A549 (cell line): ENCODE results near the gene CCDC142. TPM values are rescaled to one million over a fixed set of nuclear protein-coding genes. Genes with fewer than 3 reads are reported as not detected.
"Not testable (repeated sequence)": the region's sequence is repeated elsewhere in the genome, so short reads cannot be mapped to it uniquely, and the experiment has no call there.

Source experiments
- ATAC-seq, 2 experiments: fragments of 200-7000 bp in 1 of 2; fragments of >200 bp in 1 of 2; cut with Nextera tagmentation in 1 of 2; cut with Tn5 transposase in 1 of 2; 3 replicates each; pipeline versions ENCODE4 v1.8.0 to v1.9.1; 2018 to 2020; ENCODE audit warnings: mild to moderate bottlenecking in 1 of 2, moderate library complexity in 1 of 2
- CTCF ChIA-PET: fragments of 300-600 bp; sonication (Branson Sonifier 250); formaldehyde crosslinking; extraction: SDS; loops from one replicate; lab custom pipeline; 2021; ENCODE audit warnings: antibody characterized with exemption, inconsistent platforms; lab: Yijun Ruan, JAX
- POLR2A ChIA-PET: fragments of 350-600 bp; formaldehyde crosslinking; extraction: SDS; loops from one replicate; lab custom pipeline; 2021; ENCODE audit warnings: antibody characterized with exemption, inconsistent platforms; lab: Yijun Ruan, JAX
- DNase-seq, 2 experiments: peaks; one replicate each; pipeline versions ENCODE4 v3.0.0 to v3.0.0-alpha.2; 2011 to 2016; ENCODE audit warnings: low read depth in 1 of 2, low spot score in 1 of 2
- FAIRE-seq: peaks from 2 replicates; lab custom pipeline; 2011; peaks lifted over from hg19 to GRCh38; lab: Jason Lieb, UNC
- H3K27ac ChIP-seq, 2 experiments: fragments of >200 bp; sonication (Bioruptor Twin); formaldehyde crosslinking; 3 replicates each; pipeline ENCODE4 v1.5.1; 2016 to 2017
- H3K4me1 ChIP-seq: fragments of >200 bp; sonication (Bioruptor Twin); formaldehyde crosslinking; 3 replicates; pipeline ENCODE4 v1.6.1; 2016
- H3K4me2 ChIP-seq: fragments of >200 bp; sonication (Bioruptor Twin); formaldehyde crosslinking; 3 replicates; pipeline ENCODE4 v1.6.1; 2016
- H3K4me3 ChIP-seq: fragments of >200 bp; sonication (Bioruptor Twin); formaldehyde crosslinking; 3 replicates; pipeline ENCODE4 v1.5.1; 2016
- H3K9me3 ChIP-seq: fragments of >200 bp; sonication (Bioruptor Twin); formaldehyde crosslinking; 3 replicates; pipeline ENCODE4 v1.6.1; 2016
- BHLHE40 ChIP-seq: IDR thresholded peaks from 2 replicates; pipeline ENCODE4 v1.6.1; 2012; ENCODE audit warnings: low read depth, low read length, inconsistent platforms
- CBX2 ChIP-seq: fragments of 200-600 bp; sonication (generic); IDR thresholded peaks from 2 replicates; pipeline ENCODE4 v1.6.1; 2016; ENCODE audit warnings: low read depth, mild to moderate bottlenecking, borderline replicate concordance
- CEBPB ChIP-seq, 2 experiments: fragments of >200 bp in 1 of 2; sonication (Bioruptor Twin) in 1 of 2; formaldehyde crosslinking in 1 of 2; IDR thresholded peaks; 2 replicates each; pipeline ENCODE4 v1.6.1; 2012 to 2016
- CHD2 ChIP-seq: fragments of 150-350 bp; IDR thresholded peaks from 2 replicates; pipeline ENCODE4 v1.6.1; 2014; ENCODE audit warnings: low read length; ENCODE audit not compliant: partially characterized antibody
- CHD4 ChIP-seq: fragments of 200-600 bp; sonication (generic); IDR thresholded peaks from 2 replicates; pipeline ENCODE4 v1.6.1; 2016; ENCODE audit warnings: antibody characterized with exemption, mild to moderate bottlenecking, borderline replicate concordance
- E2F6 ChIP-seq: IDR thresholded peaks from 2 replicates; pipeline ENCODE4 v1.6.1; 2012; ENCODE audit warnings: low read depth, borderline replicate concordance
- FOSL2 ChIP-seq, 2 experiments: fragments of 450-650 bp in 1 of 2; fragments of >200 bp in 1 of 2; sonication (Bioruptor Twin) in 1 of 2; formaldehyde crosslinking; IDR thresholded peaks; 2 replicates each; pipeline versions ENCODE4 v1.5.0 to v1.6.1; 2016 to 2020; ENCODE audit warnings: mild to moderate bottlenecking in 1 of 2, moderate library complexity in 1 of 2
- JUN ChIP-seq, 2 experiments: fragments of >200 bp; sonication (Bioruptor Twin); formaldehyde crosslinking; IDR thresholded peaks; 2 replicates in 1 of 2; 3 replicates in 1 of 2; pipeline ENCODE4 v1.6.1; 2016 to 2017
- JUNB ChIP-seq: fragments of >200 bp; sonication (Bioruptor Twin); formaldehyde crosslinking; IDR thresholded peaks from 2 replicates; pipeline ENCODE4 v1.6.1; 2016
- NFE2L2 ChIP-seq: fragments of 150-350 bp; conservative IDR thresholded peaks from 2 replicates; pipeline ENCODE4 v1.6.1; 2014; ENCODE audit warnings: low read length
- NPAS2 ChIP-seq: fragments of 250-450 bp; sonication (Bioruptor Pico); IDR thresholded peaks from 2 replicates; pipeline ENCODE4 v1.8.0; 2022; ENCODE audit warnings: mild to moderate bottlenecking, moderate library complexity, borderline replicate concordance
- POLR2A ChIP-seq: IDR thresholded peaks from 2 replicates; pipeline ENCODE4 v1.6.1; 2012; ENCODE audit warnings: mild to moderate bottlenecking, low read length
- POLR2AphosphoS2 ChIP-seq: conservative IDR thresholded peaks from 2 replicates; pipeline ENCODE4 v1.6.1; 2012; ENCODE audit warnings: low read length, improper control_type of control experiment, inconsistent platforms
- RAD21 ChIP-seq, 2 experiments: fragments of >200 bp in 1 of 2; sonication (Bioruptor Twin) in 1 of 2; formaldehyde crosslinking in 1 of 2; IDR thresholded peaks in 1 of 2; conservative IDR thresholded peaks in 1 of 2; 2 replicates in 1 of 2; 3 replicates in 1 of 2; pipeline ENCODE4 v1.6.1; 2012 to 2018; ENCODE audit warnings: inconsistent platforms in 1 of 2
- RNF2 ChIP-seq: fragments of 200-600 bp; sonication (generic); IDR thresholded peaks from 2 replicates; pipeline ENCODE4 v1.6.1; 2016; ENCODE audit warnings: low read depth, mild to moderate bottlenecking, antibody characterized with exemption, moderate library complexity, borderline replicate concordance
- SMC3 ChIP-seq: fragments of >200 bp; sonication (Bioruptor Twin); formaldehyde crosslinking; IDR thresholded peaks from 3 replicates; pipeline ENCODE4 v1.6.1; 2018; ENCODE audit warnings: inconsistent platforms
- SREBF2 ChIP-seq: fragments of 450-650 bp; IDR thresholded peaks from 2 replicates; pipeline ENCODE4 v1.6.1; 2014; ENCODE audit warnings: mild to moderate bottlenecking, moderate library complexity
- ZFP36 ChIP-seq: fragments of 450-650 bp; IDR thresholded peaks from 2 replicates; pipeline ENCODE4 v1.6.1; 2014; ENCODE audit warnings: borderline replicate concordance; ENCODE audit not compliant: partially characterized antibody
- ZNF302 ChIP-seq: fragments of 250-450 bp; sonication (Bioruptor Pico); IDR thresholded peaks from 2 replicates; pipeline ENCODE4 v1.9.0; 2021; ENCODE audit warnings: inconsistent platforms, mild to moderate bottlenecking, moderate library complexity
- ZSCAN20 ChIP-seq: fragments of 250-450 bp; sonication (Bioruptor Pico); IDR thresholded peaks from 2 replicates; pipeline ENCODE4 v1.8.0; 2022; ENCODE audit warnings: mild to moderate bottlenecking, moderate library complexity
- WGBS: methylation state at CpG from one replicate; pipeline ENCODE4 v1.1.6; 2017; ENCODE audit errors: missing lambda C conversion rate; 5-methylcytosine and 5-hydroxymethylcytosine counted together
- polyA plus RNA-seq, 4 experiments: library from polyadenylated mRNA; depleted of rRNA in 3 of 4; stranded (reverse); fragments of >200 nt; fragmentation: RNase III in 1 of 4; extraction: RNeasy Plus Mini Kit Qiagen cat#74134 plus additional on column Dnase treatment in 1 of 4; gene quantifications; 2 replicates in 3 of 4; 3 replicates in 1 of 4; pipeline ENCODE4 v1.2.3, GENCODE V29; 2011 to 2017
- TF ChIP-seq, protein P1 (sequence below): fragments of >200 bp; sonication (Bioruptor Twin); formaldehyde crosslinking; IDR thresholded peaks from 3 replicates; pipeline ENCODE4 v1.5.1; 2016
- TF ChIP-seq, protein P2 (sequence below): fragments of 250-450 bp; sonication (Bioruptor Pico); IDR thresholded peaks from 2 replicates; pipeline ENCODE4 v1.5.0; 2020; ENCODE audit warnings: low read depth, mild to moderate bottlenecking, moderate library complexity

The CCDC142 gene
- polyA plus RNA-seq, 2 of the 4 experiments (the other 2 are of a cell fraction): 6.8 to 12.8 TPM

DNA sequence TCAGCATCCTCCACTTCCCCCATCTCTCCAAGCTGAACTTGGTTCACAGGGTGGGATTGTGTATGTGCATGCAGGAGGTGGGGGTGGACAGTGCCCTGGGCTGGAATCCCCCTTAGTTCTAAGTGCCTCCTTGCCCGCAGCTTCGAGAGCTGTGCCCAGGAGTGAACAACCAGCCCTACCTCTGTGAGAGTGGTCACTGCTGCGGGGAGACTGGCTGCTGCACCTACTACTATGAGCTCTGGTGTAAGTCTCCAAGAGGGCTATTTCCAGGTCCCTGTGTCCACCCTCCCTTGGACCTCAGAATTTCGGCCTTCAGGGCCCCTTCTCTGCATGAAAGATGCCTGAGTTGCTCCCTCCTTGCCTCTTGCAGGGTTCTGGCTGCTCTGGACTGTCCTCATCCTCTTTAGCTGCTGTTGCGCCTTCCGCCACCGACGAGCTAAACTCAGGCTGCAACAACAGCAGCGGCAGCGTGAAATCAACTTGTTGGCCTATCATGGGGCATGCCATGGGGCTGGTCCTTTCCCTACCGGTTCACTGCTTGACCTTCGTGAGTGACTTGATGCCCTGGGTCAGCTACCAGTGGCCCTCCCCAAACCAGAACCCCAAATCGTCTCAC is 23.2 kb downstream of the CCDC142 start:
- POLR2A ChIA-PET: interaction anchor here (2.0 to 2.9 kb wide), 2 partner anchors 13 to 23 kb away, joined by 15 to 37 read pairs; partner anchors contain the start of genes CCDC142, MRPL53 and TTC31
- peak overlapping the region; percentile 68 to 90 for H3K27ac ChIP-seq
- ATAC-seq: not testable (repeated sequence)

GRCh38 chr2:74458938-74459363 is 23.8 kb downstream of the CCDC142 start:
- no peak for TF ChIP-seq CEBPB (IDR thresholded peaks at IDR 0.05)
- TF ChIP-seq POLR2AphosphoS2: 0 out of 2 replicates have a peak, but pooled peaks have one; percentile 39
- Histone ChIP-seq H3K27ac (peak overlapping the region; percentile 68 to 90), H3K4me3 (peak overlapping the region; percentile 63), H3K9me3 (no peaks in the 10 kb centered on the region), H3K4me2 (peak overlapping the region; percentile 83), H3K4me1 (peaks cover 27% of the 10 kb centered on the region)
- ATAC-seq (no peak), FAIRE-seq (no peak), DNase-seq (no peak)
- 4% methylated on average over 10 of the region's 10 CpGs for WGBS
- POLR2A ChIA-PET: interaction anchor here (1.2 to 3.3 kb wide), 9 partner anchors 9 to 635 kb away, joined by 3 to 37 read pairs (median 6); partner anchors contain the start of genes AUP1, C2orf81, CCDC142 and HTRA2
- CTCF ChIA-PET: interaction anchor here (1.3 to 2.3 kb wide), 6 partner anchors 19 to 128 kb away, joined by 3 to 8 read pairs (median 5); partner anchors contain the start of genes CCDC142 and TTC31

More for the DNA sequence above, 23.2 kb downstream of the CCDC142 start:
- Histone ChIP-seq H3K4me1 (peaks cover 30% of the 10 kb centered on the region), H3K4me2 (peak overlapping the region; percentile 83), H3K4me3 (peak overlapping the region; percentile 63)
- CTCF ChIA-PET: interaction anchor here (1.3 to 2.3 kb wide), 6 partner anchors 15 to 128 kb away, joined by 3 to 8 read pairs (median 5); no protein-coding TSS in a partner anchor
- TF ChIP-seq POLR2A (peak; percentile 16; the same call in 1 of the 2 replicates), JUN (IDR thresholded peaks at IDR 0.05) (0 out of 5 replicates have a peak, but pooled peaks of 1 of the 2 experiments have one; percentile 4)
- H3K9me3 ChIP-seq, FAIRE-seq, DNase-seq: not testable (repeated sequence)
- whole genome bisulfite sequencing: 77% methylated on average over 13 of the region's 13 CpGs

DNA sequence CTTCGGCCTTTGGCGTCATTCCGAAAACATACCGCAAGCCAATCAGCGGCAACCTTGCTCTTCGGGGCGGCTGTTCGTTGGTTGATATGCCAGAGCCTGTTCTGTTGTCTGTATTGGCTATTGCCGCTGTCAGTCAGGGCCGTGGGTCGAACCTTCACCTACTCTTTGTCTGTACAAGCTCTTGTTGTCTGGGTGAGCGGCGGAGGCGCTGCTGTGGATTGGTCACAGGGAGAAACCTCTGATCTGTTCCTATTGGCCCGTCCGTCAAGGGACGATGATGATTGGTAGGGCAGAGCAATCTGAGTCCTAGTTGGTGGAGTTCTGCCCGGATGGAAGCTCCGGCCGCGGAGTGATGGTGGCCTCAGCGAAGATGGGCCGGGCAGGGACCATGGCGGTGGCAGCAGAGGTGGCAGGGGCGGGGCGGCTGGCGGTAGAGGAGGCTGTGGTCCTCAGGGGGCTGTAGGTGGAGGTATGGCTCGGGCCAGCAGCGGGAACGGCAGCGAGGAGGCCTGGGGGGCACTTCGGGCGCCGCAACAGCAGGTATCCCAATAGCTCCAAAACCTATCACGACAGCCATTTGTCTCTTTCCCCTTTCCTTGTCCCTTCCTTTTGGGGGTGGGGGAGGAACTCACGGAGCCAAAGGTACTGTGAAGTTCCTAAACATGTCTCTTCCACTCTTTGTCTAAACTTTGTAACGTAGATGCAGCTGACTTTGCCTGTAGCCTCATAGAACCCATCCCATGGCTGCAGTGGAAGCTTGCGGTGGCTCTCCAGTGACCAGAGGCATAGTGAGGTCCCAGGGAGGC is 24.5 kb downstream of the CCDC142 start, which contains the start of gene WBP1:
Gene WBP1 (plus strand): TSS at position 307 of the 806 bp plus-strand sequence. CDS start 165 bp downstream, at position 472.
- Histone ChIP-seq H3K9me3 (no peaks in the 10 kb centered on the region), H3K4me3 (peak within 1 kb of the TSS; percentile 70), H3K27ac (peak within 1 kb of the TSS; percentile 87 to 92), H3K4me2 (peak within 1 kb of the TSS; percentile 85), H3K4me1 (peaks cover 25% of the 10 kb centered on the region)
- ATAC-seq (peak; percentile 80 to 92), FAIRE-seq (peak; percentile 98), DNase-seq (peak; percentile 99 to 100)
- WGBS: 5% methylated on average over 38 of the region's 38 CpGs
- CTCF ChIA-PET: interaction anchor here (1.3 to 2.3 kb wide), 4 partner anchors 18 to 129 kb away, joined by 5 to 8 read pairs (median 6); partner anchors contain the start of genes CCDC142 and TTC31
- POLR2A ChIA-PET: interaction anchor here (0.6 to 3.3 kb wide), 13 partner anchors 10 to 721 kb away, joined by 3 to 37 read pairs (median 6); partner anchors contain the start of genes AUP1, C2orf81, CCDC142 and HTRA2
- no peak for TF ChIP-seq ZNF302 (CRISPR knock-in tag)
- no peak for TF ChIP-seq RAD21 (conservative IDR thresholded peaks at IDR 0.05 in 1 of 2, IDR thresholded peaks at IDR 0.05 in 1 of 2)
- no peak for TF ChIP-seq ZFP36
- TF ChIP-seq, protein P1, sequence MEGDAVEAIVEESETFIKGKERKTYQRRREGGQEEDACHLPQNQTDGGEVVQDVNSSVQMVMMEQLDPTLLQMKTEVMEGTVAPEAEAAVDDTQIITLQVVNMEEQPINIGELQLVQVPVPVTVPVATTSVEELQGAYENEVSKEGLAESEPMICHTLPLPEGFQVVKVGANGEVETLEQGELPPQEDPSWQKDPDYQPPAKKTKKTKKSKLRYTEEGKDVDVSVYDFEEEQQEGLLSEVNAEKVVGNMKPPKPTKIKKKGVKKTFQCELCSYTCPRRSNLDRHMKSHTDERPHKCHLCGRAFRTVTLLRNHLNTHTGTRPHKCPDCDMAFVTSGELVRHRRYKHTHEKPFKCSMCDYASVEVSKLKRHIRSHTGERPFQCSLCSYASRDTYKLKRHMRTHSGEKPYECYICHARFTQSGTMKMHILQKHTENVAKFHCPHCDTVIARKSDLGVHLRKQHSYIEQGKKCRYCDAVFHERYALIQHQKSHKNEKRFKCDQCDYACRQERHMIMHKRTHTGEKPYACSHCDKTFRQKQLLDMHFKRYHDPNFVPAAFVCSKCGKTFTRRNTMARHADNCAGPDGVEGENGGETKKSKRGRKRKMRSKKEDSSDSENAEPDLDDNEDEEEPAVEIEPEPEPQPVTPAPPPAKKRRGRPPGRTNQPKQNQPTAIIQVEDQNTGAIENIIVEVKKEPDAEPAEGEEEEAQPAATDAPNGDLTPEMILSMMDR: no peak
- TF ChIP-seq NFE2L2: no peak
- peak; percentile 31 to 33; a peak in 2 of 5 replicates for TF ChIP-seq JUN (IDR thresholded peaks at IDR 0.05)
- peak; percentile 49 for TF ChIP-seq POLR2A
- TF ChIP-seq, protein P2, sequence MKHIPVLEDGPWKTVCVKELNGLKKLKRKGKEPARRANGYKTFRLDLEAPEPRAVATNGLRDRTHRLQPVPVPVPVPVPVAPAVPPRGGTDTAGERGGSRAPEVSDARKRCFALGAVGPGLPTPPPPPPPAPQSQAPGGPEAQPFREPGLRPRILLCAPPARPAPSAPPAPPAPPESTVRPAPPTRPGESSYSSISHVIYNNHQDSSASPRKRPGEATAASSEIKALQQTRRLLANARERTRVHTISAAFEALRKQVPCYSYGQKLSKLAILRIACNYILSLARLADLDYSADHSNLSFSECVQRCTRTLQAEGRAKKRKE: peak; percentile 85
- no peak for TF ChIP-seq CBX2
- no peak for TF ChIP-seq SMC3
- TF ChIP-seq E2F6: peak; percentile 7; the same call in 1 of the 2 replicates
- TF ChIP-seq NPAS2 (CRISPR knock-in tag): no peak
- no peak for TF ChIP-seq ZSCAN20
- TF ChIP-seq BHLHE40: no peak
- no peak for TF ChIP-seq RNF2
- TF ChIP-seq SREBF2: no peak
- no peak for TF ChIP-seq JUNB
- peak; percentile 16 for TF ChIP-seq CHD2
- no peak for TF ChIP-seq CHD4
- no peak for TF ChIP-seq FOSL2 (IDR thresholded peaks at IDR 0.05)
- TF ChIP-seq FOSL2 (CRISPR knock-in tag; IDR thresholded peaks at IDR 0.05): no peak
